Measurements from ENCODE around the gene KCNJ9. TPM values are rescaled to one million over a fixed set of nuclear protein-coding genes. Genes with fewer than 3 reads are reported as not detected.

The KCNJ9 gene
- total RNA-seq, 1 experiment from 2014 or later, result 0.09 TPM

DNA sequence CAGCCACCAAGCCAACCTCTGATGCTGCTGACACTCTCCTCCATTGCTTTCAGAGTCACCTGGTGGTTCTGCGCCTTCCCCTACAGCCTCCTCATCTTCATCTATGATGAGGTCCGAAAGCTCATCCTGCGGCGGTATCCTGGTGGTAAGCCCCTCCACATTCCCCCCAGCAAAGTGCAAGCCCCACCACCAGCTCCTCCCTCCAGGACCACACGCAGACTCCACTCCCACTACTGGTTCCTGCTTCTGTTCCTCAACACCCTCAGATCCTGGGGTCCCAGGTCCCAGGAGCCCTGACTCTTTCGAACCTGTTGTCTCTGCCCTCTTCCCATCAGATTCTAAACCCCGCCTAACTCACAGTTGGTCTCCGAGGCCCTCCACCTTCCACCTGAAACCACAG lies 58.5 kb downstream of the KCNJ9 start:
- Histone ChIP-seq H3K23me2 (ENCODE audit: insufficient read length, low read depth, low read length, poor library complexity, severe bottlenecking) (no peaks in the 10 kb centered on the region), H3K27me3 (ENCODE audit: insufficient read depth, low read length) (no peaks in the 10 kb centered on the region), H4K8ac (replicated peaks; ENCODE audit: insufficient read length, low read depth, low read length) (no peak overlapping the region), H2BK15ac (ENCODE audit: low read depth, low read length) (no peak overlapping the region), H4K5ac (ENCODE audit: insufficient read length, low read depth, low read length) (no peak overlapping the region), H3K4ac (ENCODE audit: low read depth, low read length) (no peak overlapping the region), H3K23ac (ENCODE audit: insufficient read length, low read depth, low read length) (no peak overlapping the region), H3K4me1 (ENCODE audit: insufficient read depth, low read length) (no peaks in the 10 kb centered on the region), H3K9ac (ENCODE audit: extremely low read depth, insufficient read length, low read length) (no peak overlapping the region), H3K18ac (ENCODE audit: insufficient read length, low read depth, low read length) (no peak overlapping the region), H3K56ac (ENCODE audit: insufficient read length, low read depth, low read length) (no peak overlapping the region), H4K91ac (ENCODE audit: insufficient read length, low read depth, low read length) (no peak overlapping the region), H2AFZ (ENCODE audit: low read length) (no peak overlapping the region), H2BK12ac (ENCODE audit: insufficient read length, low read depth, low read length) (no peak overlapping the region), H3K79me1 (ENCODE audit: insufficient read depth, low read depth, low read length, poor library complexity, severe bottlenecking) (no peaks in the 10 kb centered on the region), H3K9me3 (ENCODE audit: control insufficient read depth, low read depth, low read length) (no peaks in the 10 kb centered on the region), H2BK120ac (ENCODE audit: low read depth, low read length, poor library complexity, severe bottlenecking) (no peak overlapping the region), H3K79me2 (ENCODE audit: insufficient read depth, low read length) (no peaks in the 10 kb centered on the region), H3T11ph (ENCODE audit: low read length) (no peak overlapping the region), H2BK5ac (ENCODE audit: insufficient read length, low read length) (no peak overlapping the region), H3K4me2 (ENCODE audit: insufficient read depth, insufficient read length, low read length) (no peak overlapping the region), H2BK20ac (ENCODE audit: low read depth, low read length, poor library complexity, severe bottlenecking) (no peak overlapping the region), H3K27ac (ENCODE audit: insufficient read length, low read depth, low read length) (no peak overlapping the region), H4K20me1 (ENCODE audit: control insufficient read depth, insufficient read depth, insufficient read length) (no peaks in the 10 kb centered on the region), H2AK5ac (ENCODE audit: insufficient read length, low read length) (no peak overlapping the region), H3K14ac (ENCODE audit: insufficient read depth, low read length) (no peak overlapping the region)
- WGBS (ENCODE audit: extremely low coverage, insufficient read length, low lambda C conversion rate), result no CpG with 5 or more reads among the region's 8 CpGs
- H3K4me3 Mint-ChIP-seq, result no peak overlapping the region
- no peaks in the 10 kb centered on the region for H3K9me3 Mint-ChIP-seq
- DNase-seq, result no peak
- peaks cover 3 to 5% of the 10 kb centered on the region in 2 experiments for H3K4me1 Mint-ChIP-seq
- TF ChIP-seq, protein P1, sequence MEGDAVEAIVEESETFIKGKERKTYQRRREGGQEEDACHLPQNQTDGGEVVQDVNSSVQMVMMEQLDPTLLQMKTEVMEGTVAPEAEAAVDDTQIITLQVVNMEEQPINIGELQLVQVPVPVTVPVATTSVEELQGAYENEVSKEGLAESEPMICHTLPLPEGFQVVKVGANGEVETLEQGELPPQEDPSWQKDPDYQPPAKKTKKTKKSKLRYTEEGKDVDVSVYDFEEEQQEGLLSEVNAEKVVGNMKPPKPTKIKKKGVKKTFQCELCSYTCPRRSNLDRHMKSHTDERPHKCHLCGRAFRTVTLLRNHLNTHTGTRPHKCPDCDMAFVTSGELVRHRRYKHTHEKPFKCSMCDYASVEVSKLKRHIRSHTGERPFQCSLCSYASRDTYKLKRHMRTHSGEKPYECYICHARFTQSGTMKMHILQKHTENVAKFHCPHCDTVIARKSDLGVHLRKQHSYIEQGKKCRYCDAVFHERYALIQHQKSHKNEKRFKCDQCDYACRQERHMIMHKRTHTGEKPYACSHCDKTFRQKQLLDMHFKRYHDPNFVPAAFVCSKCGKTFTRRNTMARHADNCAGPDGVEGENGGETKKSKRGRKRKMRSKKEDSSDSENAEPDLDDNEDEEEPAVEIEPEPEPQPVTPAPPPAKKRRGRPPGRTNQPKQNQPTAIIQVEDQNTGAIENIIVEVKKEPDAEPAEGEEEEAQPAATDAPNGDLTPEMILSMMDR (conservative IDR thresholded peaks at IDR 0.05), result no peak
- H3K27me3 Mint-ChIP-seq (ENCODE audit: low read depth), result peaks cover 3% of the 10 kb centered on the region
- H3K27ac Mint-ChIP-seq, result peak overlapping the region in 1 of 3 experiments; percentile 70; a peak in 1 of 7 replicates
- H3K36me3 Mint-ChIP-seq (ENCODE audit: insufficient read depth in 1 of 3, low read depth in 3 of 3), result peaks cover 0 to 59% (median 58%) of the 10 kb centered on the region in 3 experiments; a peak in 6 of 7 replicates

Other genes starting within 250 kb of the KCNJ9 start
- gene VSIG8, start 218.9 kb upstream of the KCNJ9 start, total RNA-seq (2021), result not detected in 2 replicates
- gene CFAP45, start 181.4 kb upstream of the KCNJ9 start, total RNA-seq (2021), result 0.53 and 0.85 TPM in 2 replicates
- gene TAGLN2, start 156.0 kb upstream of the KCNJ9 start, total RNA-seq (2021), result 76.7 and 80.5 TPM in 2 replicates
- 11.3 and 12.3 TPM in 2 replicates for gene IGSF9, start 135.9 kb upstream of the KCNJ9 start, total RNA-seq (2021)
- not detected in 2 replicates for gene SLAMF9, start 127.3 kb upstream of the KCNJ9 start, total RNA-seq (2021)
- 5.9 and 6.2 TPM in 2 replicates for gene PIGM, start 49.5 kb upstream of the KCNJ9 start, total RNA-seq (2021)
- 0.42 and 0.44 TPM in 2 replicates for gene KCNJ10, start 11.4 kb upstream of the KCNJ9 start, total RNA-seq (2021)
- gene IGSF8, start 17.1 kb downstream of the KCNJ9 start, total RNA-seq (2021), result 56.2 and 57.4 TPM in 2 replicates
- 3.0 and 4.6 TPM in 2 replicates for gene ATP1A2, start 34.2 kb downstream of the KCNJ9 start, total RNA-seq (2021)
- gene ATP1A4, start 70.1 kb downstream of the KCNJ9 start, total RNA-seq (2021), result 0.20 and 0.44 TPM in 2 replicates
- 0.55 and 0.70 TPM in 2 replicates for gene CASQ1, start 109.0 kb downstream of the KCNJ9 start, total RNA-seq (2021)
- 80.8 and 82.1 TPM in 2 replicates for gene PEA15, start 123.8 kb downstream of the KCNJ9 start, total RNA-seq (2021)
- 96.7 and 106 TPM in 2 replicates for gene DCAF8, start 181.0 kb downstream of the KCNJ9 start, total RNA-seq (2021)
- gene PEX19, start 203.6 kb downstream of the KCNJ9 start, total RNA-seq (2021), result 86.8 and 92.7 TPM in 2 replicates